ES-I3 (cell line): ENCODE measurements around the gene NFE2.
A peak's percentile ranks its signal among the peaks of the same experiment; 100 is the strongest.
"Not testable (repeated sequence)": the region's sequence is repeated elsewhere in the genome, so short reads cannot be mapped to it uniquely, and the experiment has no call there.

Source experiments
- H3K36me3 ChIP-seq: 2 replicates; pipeline ENCODE4 v1.6.1; 2013; ENCODE audit warnings: mild to moderate bottlenecking, low read length, control low read depth, moderate library complexity; ENCODE audit not compliant: insufficient read depth
- H3K4me1 ChIP-seq: 2 replicates; pipeline ENCODE4 v1.6.1; 2013; ENCODE audit warnings: mild to moderate bottlenecking, control low read depth, low read length; ENCODE audit not compliant: insufficient read depth
- H3K9ac ChIP-seq: 2 replicates; pipeline ENCODE4 v1.6.1; 2013; ENCODE audit warnings: low read depth, mild to moderate bottlenecking, low read length, moderate library complexity
- H3K9me3 ChIP-seq: 2 replicates; pipeline ENCODE4 v1.6.1; 2013; ENCODE audit warnings: mild to moderate bottlenecking, low read length, moderate library complexity; ENCODE audit not compliant: control insufficient read depth, insufficient read depth

NFE2 gene

DNA sequence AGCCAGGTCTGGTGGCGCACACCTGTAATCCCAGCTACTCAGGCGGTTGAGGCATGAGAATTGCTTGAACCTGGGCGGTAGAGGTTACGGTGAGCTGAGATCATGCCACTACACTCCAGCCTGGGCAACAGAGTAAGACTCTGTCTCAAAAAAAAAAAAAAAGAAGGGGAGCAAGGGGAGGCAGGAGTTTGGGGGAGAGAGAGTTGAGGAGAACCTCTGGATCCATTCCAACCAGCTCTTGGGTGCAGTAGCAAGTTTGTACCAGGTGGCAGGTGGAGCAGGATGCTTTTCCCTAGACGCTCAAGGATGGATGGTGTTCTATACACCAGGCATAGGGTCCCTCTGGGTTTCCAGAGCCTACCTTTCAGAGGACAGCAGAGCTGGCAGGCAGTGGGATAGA lies 1.9 kb downstream of the NFE2 start:
- H3K9ac ChIP-seq, result no peak overlapping the region
- no peaks in the 10 kb centered on the region for H3K9me3 ChIP-seq
- H3K36me3 ChIP-seq, result no peaks in the 10 kb centered on the region
- peaks cover 27% of the 10 kb centered on the region for H3K4me1 ChIP-seq

DNA sequence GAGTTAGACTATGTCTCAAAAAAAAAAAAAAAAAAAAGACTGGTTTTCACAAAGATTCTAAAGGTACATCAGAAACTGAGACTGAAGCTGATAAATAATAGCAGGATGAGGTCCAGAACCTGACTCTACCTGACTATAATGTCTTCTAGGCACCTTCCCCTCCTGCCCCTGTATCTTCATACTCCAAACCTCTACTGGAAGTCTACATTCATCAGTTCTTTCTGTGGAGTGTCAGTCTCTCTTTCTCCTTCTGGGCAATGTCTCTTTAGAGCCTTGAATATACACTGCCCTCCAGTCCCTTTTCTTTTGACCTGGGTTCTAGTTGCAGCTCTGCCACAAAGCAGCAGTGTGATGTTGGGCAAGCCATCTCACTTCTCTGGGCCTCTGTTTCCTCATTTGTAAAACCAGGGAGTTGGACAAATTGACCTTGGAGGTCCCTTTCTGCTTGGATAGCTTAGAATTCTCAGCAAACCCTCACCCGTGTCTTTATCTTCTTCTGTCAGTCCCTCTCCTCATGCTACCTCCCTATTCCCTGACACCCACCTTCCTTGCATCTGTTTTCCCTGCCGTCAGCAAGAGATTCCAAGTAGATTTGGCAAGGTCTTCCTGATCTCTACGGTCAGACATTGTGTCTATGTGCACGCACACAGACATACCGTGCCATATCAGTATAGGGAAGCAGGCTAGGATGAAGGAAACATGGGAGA lies 4.3 kb downstream of the NFE2 start:
- peaks cover 14% of the 10 kb centered on the region; the same call in 1 of the 2 replicates for H3K4me1 ChIP-seq
- no peaks in the 10 kb centered on the region for H3K9me3 ChIP-seq
- H3K9ac ChIP-seq, result no peak overlapping the region
- no peaks in the 10 kb centered on the region for H3K36me3 ChIP-seq

DNA sequence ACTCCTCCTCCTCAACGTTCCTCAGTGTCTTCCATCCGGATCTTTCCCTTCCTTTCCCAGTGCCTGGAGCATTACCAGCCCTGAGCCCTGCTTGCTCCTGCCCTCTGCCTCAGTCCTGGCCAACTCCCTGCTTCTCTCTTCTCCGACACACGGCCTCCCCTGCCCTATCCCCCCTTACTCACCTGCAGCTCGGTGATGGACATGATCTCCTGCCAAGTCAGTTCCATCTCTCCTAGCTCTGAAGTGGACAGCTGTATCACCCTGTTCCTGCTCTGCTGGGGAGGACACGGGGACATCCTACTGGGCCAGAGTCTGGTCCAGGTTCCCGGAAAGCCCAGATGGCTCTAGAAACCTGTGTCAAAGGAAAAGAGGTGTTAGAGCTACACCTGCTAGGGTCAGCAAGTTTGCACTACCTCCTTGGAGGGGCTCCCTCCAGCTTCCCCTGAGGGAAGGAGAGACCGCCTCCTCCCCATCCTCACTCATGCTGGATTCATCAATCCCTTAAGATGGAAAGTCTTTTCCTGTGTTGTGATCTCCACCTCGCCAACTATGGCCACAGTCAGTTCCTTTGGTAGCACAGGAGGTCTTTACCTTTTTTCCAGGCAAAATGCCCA lies 5.8 kb downstream of the NFE2 start:
- Histone ChIP-seq H3K36me3 (no peaks in the 10 kb centered on the region), H3K4me1 (peaks cover 8% of the 10 kb centered on the region; the same call in 1 of the 2 replicates), H3K9ac (no peak overlapping the region), H3K9me3 (no peaks in the 10 kb centered on the region)

DNA sequence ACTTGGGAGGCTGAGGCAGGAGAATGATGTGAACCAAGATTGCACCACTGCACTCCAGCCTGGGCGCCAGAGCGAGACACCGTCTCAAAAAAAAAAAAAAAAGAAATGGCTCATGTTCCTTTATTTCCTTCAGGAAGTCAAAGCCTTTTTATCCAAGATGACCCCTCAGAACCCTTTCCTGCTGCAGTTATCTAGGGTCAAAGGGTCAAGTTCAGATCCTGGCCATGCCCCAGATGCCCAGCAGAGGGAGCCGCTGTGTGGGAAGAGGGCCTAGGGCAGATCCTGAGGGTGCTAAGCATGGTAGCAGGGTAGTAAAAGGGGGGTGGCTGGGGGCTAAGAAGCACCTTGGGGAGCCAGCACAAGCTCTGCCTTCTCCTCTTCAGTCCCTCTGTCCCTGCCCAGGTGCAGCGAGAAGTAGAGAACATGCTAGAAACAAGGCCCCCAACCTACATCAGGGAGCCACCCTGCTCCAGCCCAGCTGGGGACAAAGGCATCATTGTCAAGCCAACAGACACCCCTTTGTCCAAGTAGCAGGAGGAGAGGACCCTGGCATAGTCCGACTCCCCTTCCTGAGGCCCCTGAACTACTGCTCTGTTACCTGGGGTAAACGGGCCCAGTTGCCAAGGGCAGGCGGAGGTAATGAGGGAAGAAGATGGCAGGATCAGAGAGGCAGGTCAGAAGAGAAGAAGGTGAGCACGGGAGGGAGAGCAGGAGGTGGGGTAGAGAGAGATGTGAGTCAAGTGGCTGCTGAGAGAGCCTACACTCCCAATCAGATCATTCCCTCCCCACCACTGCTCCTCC lies 6.5 kb downstream of the NFE2 start:
- H3K36me3 ChIP-seq, result no peaks in the 10 kb centered on the region
- peaks cover under 1% of the 10 kb centered on the region; the same call in 1 of the 2 replicates for H3K4me1 ChIP-seq
- no peaks in the 10 kb centered on the region for H3K9me3 ChIP-seq
- H3K9ac ChIP-seq, result no peak overlapping the region

DNA sequence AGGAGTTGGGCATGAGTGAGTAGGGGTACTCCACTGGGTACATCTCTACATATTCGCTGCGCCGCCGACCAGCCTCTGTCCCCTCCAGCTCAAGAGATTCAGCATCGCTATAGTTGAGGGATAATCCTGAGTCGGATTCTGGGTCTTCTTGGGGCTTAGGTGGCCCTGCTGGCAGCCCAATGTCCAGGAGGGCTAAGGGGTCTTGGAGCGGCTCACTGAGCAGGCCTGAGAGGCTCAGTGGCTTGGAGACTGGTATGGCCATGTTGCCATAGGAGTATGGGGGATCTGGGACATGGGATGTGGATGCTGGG lies 7.9 kb downstream of the NFE2 start:
- Histone ChIP-seq H3K4me1 (no peaks in the 10 kb centered on the region), H3K36me3 (no peaks in the 10 kb centered on the region), H3K9ac (no peak overlapping the region), H3K9me3 (no peaks in the 10 kb centered on the region)

DNA sequence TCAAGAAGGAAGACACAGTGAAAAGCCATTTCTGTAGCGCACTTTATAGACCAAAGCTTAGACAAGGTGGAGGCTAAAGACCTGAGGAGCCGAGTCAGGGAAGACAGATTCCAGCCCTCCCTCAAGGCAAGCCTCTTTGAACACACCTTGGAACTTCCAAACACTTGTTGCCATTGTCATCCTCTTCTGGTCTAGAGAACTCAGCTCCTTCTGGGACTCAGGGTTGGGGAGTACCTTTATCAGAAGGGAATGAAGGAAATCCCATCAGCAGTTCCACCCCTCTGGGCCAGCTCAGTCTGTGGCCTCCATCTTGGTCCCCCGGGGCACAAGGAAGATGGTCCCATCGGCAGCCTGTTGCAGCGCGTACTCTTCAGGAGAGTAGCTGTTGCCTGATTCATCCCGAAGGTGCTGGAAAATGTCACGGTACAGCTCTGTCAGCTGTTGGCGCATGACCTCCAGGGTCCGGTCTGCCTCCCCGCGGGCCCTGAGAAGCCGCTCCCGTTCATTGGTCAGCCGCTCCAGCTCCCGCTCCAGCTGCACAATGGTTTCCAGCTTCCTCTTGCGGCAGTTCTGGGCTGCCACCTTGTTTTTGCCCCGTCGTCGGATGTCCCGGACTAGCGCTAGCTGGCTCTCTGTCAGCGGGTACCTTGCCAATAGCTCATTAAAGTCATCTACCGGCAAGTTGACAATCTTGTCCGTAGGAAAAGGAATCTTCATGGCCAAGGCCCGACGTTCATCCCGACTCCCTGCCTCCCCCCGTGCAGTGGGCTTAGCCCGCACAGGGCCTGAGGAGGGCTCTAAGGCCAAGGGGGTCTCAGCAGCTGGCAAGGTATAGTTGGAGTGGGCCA lies 8.5 kb downstream of the NFE2 start:
- H3K9ac ChIP-seq, result no peak overlapping the region
- H3K9me3 ChIP-seq, result no peaks in the 10 kb centered on the region
- H3K4me1 ChIP-seq, result no peaks in the 10 kb centered on the region
- H3K36me3 ChIP-seq, result no peaks in the 10 kb centered on the region

DNA sequence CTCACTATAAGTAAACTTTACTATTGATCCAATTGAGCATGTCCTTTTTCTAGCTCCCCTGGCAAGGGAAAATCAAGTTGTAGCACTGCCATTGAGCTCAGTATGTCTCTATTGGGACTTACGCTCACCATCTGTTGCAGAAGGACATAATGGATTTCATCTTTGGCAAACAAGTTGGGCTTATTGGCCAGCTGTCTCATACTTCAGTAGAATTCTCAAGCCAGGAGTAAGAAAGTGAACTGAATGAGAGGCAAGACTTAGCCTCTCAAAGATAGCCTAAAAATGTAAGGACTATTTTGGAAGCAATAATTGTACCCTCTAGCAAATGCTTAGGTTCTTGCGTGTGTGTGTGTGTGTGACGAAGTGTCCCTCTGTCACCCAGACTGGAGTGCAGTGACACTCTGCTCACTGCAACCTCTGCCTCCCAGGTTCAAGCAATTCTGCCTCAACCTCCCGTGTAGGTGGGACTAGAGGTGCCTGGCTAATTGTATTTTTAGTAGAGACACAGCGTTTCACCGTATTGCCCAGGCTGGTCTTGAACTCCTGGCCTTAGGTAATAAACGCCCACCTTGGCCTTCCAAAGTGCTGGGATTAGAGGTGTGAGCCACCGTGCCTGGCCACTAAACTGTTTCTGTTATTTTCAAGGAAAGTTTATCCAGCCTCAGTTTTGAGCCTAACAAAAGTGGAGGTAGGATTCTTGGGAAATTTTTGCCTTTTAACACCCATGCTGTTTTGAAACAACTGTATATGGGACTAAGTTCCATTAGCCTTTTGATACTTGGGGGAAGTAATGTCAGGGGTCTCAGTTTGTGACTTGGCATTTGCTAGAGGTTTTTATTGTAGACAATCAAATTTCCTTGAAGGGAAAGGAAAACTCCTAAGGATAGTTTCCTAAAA lies 13.3 kb downstream of the NFE2 start:
- H3K4me1 ChIP-seq, result peaks cover 5% of the 10 kb centered on the region; the same call in 1 of the 2 replicates
- no peaks in the 10 kb centered on the region for H3K9me3 ChIP-seq
- H3K36me3 ChIP-seq, result peaks cover 26% of the 10 kb centered on the region
- H3K9ac ChIP-seq, result no peak overlapping the region

DNA sequence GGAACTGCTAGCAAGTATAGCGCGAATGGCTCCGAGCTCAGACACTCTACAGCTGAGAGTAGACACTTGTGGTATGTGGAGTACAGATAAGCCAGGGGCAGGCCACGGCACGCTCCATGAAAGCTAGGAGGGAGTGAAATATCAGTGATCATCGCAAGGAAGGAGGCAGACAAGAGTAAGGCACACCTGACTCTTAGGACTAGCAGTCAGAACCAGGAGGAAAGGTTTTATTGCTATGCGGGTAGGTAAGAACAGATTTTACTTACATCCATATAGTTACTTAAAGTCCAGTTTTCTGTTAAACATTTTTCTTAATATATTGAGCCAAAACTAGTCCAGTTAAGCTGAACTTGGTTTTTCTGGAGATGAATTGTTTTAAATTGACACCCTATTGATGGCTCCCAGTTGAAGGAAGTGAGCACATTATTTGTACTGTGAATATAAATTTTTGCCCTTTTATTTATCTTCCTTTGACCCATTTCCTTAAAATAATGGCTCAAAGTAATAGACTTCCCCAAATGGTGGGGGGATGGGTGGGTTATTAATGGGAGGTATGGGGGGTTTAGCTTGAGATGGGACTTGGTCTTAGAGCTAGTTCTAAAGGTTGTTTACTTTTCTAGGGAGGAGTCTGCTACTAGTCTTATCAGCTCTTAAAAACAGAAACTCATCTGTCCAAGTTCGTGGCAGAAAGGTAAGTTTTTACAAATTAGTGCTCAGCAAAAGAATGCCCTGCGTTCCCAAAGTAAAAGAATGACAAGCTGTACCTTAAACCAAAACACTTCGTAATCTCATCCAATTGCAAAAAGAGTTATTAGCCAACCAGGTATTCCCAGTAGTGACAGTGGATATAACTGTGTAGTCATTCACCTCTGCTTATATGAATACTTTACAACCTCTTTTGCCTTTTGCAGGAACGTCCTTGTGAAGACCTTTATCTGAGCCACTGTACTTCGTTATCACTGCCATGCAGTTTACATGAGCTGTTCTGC lies 14.5 kb downstream of the NFE2 start:
- peaks cover 9% of the 10 kb centered on the region for H3K4me1 ChIP-seq
- H3K9me3 ChIP-seq, result no peaks in the 10 kb centered on the region
- H3K36me3 ChIP-seq, result peaks cover 38% of the 10 kb centered on the region
- no peak overlapping the region for H3K9ac ChIP-seq

DNA sequence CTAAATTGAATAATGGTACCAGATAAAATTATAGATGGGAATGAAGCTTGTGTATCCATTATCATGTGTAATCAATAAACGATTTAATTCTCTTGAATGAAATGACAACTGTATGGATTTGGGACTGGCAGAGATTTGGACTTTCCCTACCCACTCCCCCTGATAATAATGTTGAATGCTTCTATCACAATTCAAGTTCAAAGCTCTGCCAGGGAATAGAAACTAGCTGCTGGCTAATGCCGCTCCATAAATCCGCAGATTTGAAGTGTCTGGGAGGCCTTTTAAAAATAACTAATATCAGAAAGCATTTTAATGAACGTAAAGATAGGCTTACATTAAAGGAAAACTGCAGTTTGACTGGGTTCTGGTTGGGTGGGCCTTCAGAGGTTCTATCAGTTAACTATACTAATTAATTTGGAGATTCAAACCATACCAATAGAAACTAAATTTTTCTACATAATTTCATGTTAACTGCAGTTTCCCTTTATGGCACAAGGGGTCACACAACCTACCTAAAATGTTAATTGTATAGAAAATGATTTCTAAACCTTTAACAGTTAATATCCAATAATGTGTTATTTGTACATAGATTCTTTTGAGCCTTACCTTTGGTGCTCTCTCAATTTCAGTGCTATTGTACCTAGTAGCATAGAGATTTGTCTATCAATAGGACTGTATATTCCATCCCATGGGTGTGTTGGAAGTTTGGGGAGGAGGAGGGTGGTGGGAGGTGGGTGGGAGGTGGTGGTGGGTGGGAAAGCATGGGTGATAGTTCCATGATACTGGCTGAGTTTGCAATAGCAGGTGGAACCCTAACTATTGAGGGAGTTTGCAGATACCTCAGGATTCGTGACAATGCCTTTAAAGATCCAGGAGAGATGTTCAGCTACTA lies 15.4 kb downstream of the NFE2 start:
- peaks cover 9% of the 10 kb centered on the region for H3K4me1 ChIP-seq
- peaks cover 41% of the 10 kb centered on the region for H3K36me3 ChIP-seq
- no peaks in the 10 kb centered on the region for H3K9me3 ChIP-seq
- H3K9ac ChIP-seq, result no peak overlapping the region

DNA sequence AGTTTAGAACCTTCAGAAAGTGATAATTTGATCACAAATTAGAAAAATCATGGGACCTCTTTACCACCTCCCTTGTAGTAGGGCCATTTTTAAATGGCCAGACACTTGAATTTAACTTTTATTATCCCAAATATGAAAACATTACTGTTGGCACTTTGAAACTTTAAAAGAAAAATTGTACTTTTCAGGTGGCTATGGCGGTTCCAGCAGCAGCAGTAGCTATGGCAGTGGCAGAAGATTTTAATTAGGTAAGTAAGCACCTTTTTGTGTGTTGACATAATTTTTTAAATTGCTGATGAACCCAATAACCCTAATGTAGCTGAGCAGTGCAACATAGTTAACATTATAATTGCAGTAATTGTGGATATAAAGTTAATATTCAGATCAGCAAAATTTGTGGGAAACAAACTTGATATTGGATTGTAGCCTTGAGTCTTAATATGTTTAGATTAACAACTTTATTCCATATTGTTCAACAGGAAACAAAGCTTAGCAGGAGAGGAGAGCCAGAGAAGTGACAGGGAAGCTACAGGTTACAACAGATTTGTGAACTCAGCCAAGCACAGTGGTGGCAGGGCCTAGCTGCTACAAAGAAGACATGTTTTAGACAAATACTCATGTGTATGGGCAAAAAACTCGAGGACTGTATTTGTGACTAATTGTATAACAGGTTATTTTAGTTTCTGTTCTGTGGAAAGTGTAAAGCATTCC lies 16.6 kb downstream of the NFE2 start:
- H3K36me3 ChIP-seq, result peaks cover 41% of the 10 kb centered on the region
- not testable (repeated sequence) for H3K9me3 ChIP-seq, H3K4me1 ChIP-seq, H3K9ac ChIP-seq

DNA sequence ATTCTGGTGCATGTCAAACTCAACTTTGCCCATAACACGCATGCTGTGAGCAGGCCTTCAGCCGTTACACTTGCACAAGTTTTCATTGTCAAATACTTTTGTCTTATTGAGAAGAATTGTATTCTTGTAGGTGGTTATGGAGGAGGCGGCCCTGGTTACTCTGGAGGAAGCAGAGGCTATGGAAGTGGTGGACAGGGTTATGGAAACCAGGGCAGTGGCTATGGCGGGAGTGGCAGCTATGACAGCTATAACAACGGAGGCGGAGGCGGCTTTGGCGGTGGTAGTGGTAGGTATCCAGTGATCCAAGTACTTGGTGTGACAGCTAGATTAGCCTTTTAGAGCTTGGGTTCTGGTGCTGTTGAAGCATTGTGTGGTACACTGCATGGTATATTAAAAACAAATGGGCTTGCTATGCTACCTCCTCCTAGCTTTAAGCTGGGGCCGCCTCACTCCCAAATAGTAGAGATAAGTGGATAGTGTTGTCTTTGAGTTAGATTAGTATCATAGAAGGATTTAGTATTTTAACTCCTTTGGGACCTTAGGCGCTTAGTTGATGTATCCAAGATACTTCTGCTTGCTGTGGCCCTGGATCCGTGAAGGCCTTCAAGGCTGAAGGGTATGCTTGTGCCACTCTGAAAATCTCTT lies 17.7 kb downstream of the NFE2 start:
- Histone ChIP-seq H3K9me3 (no peaks in the 10 kb centered on the region), H3K4me1 (peaks cover 11% of the 10 kb centered on the region), H3K36me3 (peaks cover 43% of the 10 kb centered on the region), H3K9ac (0 out of 2 replicates have a peak overlapping the region, but pooled peaks have one; percentile 4)
